Ascending aorta (tissue), 2 donors: Measurements from ENCODE around the gene ABCA10. TPM values are rescaled to one million over a fixed set of nuclear protein-coding genes. Genes with fewer than 3 reads are reported as not detected.

Source experiments
- DNase-seq, 2 donors: peaks; one replicate each; pipeline ENCODE4 v3.0.0-alpha.2; 2019; ENCODE audit warnings: low spot score in 2 of 2
- H3K27ac ChIP-seq, 2 donors: fragments of 200-600 bp; sonication (generic); one replicate each; pipeline ENCODE4 v1.5.1; 2016 to 2017; ENCODE audit warnings: mild to moderate bottlenecking in 1 of 2
- H3K27me3 ChIP-seq: fragments of 200-600 bp; sonication (generic); one replicate; pipeline ENCODE4 v1.5.1; 2017
- H3K36me3 ChIP-seq, 2 donors: fragments of 200-600 bp; sonication (generic); one replicate each; pipeline ENCODE4 v1.5.1; 2016
- H3K4me1 ChIP-seq, 2 donors: fragments of 200-600 bp; sonication (generic); one replicate each; pipeline ENCODE4 v1.5.1; 2016 to 2017; ENCODE audit warnings: mild to moderate bottlenecking in 1 of 2
- H3K4me3 ChIP-seq, 2 donors: fragments of 200-600 bp; sonication (generic); one replicate each; pipeline ENCODE4 v1.5.1; 2016 to 2017; ENCODE audit warnings: mild to moderate bottlenecking in 1 of 2
- H3K9me3 ChIP-seq, 2 donors: fragments of 200-600 bp; sonication (generic); one replicate each; pipeline ENCODE4 v1.5.1; 2016
- CTCF ChIP-seq, 3 experiments: fragments of 200-600 bp in 2 of 3; fragments of 450-650 bp in 1 of 3; sonication (generic) in 2 of 3; IDR thresholded peaks; one replicate each; pipeline ENCODE4 v1.5.1; 2016 to 2019; ENCODE audit warnings: antibody characterized with exemption in 3 of 3, mild to moderate bottlenecking in 1 of 3, moderate library complexity in 1 of 3
- intact Hi-C: fragments of 100-400 bp; cut with DNase I; formaldehyde crosslinking; loops from one replicate; pipeline ENCODE4 v1.15.1; 2023
- total RNA-seq: library from RNA; depleted of rRNA; stranded (reverse); fragments of >200 nt; gene quantifications from one replicate; pipeline ENCODE4 v1.1.0, GENCODE V29; 2016

ABCA10 gene
- total RNA-seq, 1 donor from 2014 or later, result 6.8 TPM

DNA sequence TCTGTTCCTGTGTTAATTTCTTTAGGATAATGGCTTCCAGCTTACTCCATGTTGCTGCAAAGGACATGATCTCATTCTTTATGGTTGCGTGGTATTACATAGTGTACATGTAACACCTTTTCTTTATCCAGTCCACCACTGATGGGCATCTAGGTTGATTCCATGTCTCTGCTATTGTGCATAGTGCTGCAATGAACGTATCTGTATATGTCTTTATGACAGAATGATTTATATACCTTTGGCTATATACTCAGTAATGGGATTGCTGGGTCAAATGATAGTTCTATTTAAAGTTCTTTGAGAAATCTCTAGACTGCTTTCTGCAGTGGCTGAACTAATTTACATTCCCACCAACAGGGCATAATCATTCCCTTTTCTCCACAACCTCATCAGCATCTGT, 39.8 kb downstream of the ABCA10 start:
- DNase-seq, result no peak
- no peak for TF ChIP-seq CTCF (IDR thresholded peaks at IDR 0.05)
- intact Hi-C loops, result no loop called here
- H3K4me1 ChIP-seq, result no peaks in the 10 kb centered on the region
- H3K36me3 ChIP-seq, result no peaks in the 10 kb centered on the region
- no peaks in the 10 kb centered on the region for H3K27me3 ChIP-seq
- H3K27ac ChIP-seq, result no peak overlapping the region
- no peak overlapping the region for H3K4me3 ChIP-seq
- H3K9me3 ChIP-seq, result no peaks in the 10 kb centered on the region

GRCh38 chr17:69188064-69188463, 40.6 kb downstream of the ABCA10 start:
- no peak for TF ChIP-seq CTCF (IDR thresholded peaks at IDR 0.05)
- no peak for DNase-seq
- Histone ChIP-seq H3K4me3 (no peak overlapping the region), H3K9me3 (no peaks in the 10 kb centered on the region), H3K27ac (no peak overlapping the region), H3K36me3 (no peaks in the 10 kb centered on the region), H3K4me1 (no peaks in the 10 kb centered on the region), H3K27me3 (no peaks in the 10 kb centered on the region)
- intact Hi-C loops, result no loop called here

DNA sequence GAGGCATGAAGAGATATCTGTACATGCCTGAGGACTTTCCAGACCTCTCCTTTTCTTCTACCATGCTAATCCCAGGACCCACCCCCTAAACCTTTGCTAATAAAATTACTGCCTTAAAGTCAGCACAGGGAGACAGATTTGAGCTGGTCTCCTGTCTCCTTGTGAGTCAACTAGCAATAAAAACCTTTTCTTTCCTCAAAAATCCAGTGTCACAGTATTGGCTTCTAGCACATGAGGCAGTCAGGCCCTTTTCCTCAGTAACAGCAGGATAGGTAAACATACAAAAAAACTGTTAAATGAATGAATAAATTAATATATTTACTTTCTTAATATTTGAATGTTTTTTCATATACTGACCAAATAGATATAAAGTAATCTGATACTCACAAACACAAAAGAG, 41.3 kb downstream of the ABCA10 start:
- Histone ChIP-seq H3K4me1 (no peaks in the 10 kb centered on the region), H3K27me3 (no peaks in the 10 kb centered on the region), H3K4me3 (no peak overlapping the region), H3K36me3 (no peaks in the 10 kb centered on the region), H3K9me3 (no peaks in the 10 kb centered on the region), H3K27ac (no peak overlapping the region)
- no peak for TF ChIP-seq CTCF (IDR thresholded peaks at IDR 0.05)
- intact Hi-C loops, result no loop called here
- DNase-seq, result no peak

DNA sequence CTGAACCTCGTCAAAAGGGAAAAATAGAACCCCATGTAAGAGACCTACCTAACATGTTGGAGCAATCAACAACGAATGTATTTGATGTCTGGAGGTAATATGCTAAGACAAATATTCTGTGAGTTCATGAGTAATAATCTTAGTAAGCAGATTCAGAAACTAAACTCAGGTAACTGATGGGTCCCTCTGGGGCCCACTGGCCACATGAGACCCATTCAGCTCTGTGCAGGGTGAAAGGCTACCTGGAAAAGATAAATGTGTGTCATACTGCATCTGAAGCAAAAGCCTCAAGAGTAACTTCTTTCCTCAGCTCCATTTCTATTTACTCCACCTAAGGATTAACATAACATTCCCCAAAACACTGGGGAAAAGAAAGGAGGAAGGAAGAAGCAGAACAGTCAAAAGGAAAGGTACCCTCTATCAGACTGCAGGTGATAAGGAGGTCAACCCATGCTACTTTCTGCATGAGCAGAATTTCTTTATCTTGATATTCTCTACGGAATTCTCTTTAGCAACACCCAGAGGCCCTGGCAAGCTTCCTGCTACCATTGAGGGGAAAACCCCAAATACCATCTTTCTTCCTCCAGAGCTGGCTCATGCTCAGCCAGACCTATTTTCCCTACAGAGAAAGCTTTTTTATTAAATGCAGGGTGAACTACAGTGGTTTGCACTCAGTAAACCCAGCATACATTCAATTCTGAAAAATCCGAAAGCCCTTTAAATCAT, 49.2 kb downstream of the ABCA10 start:
- TF ChIP-seq CTCF (IDR thresholded peaks at IDR 0.05), result no peak
- H3K4me3 ChIP-seq, result no peak overlapping the region
- H3K27me3 ChIP-seq, result no peaks in the 10 kb centered on the region
- DNase-seq, result no peak
- intact Hi-C loops, result no loop called here
- no peaks in the 10 kb centered on the region for H3K9me3 ChIP-seq
- no peaks in the 10 kb centered on the region for H3K4me1 ChIP-seq
- H3K36me3 ChIP-seq, result no peaks in the 10 kb centered on the region
- H3K27ac ChIP-seq, result no peak overlapping the region

DNA sequence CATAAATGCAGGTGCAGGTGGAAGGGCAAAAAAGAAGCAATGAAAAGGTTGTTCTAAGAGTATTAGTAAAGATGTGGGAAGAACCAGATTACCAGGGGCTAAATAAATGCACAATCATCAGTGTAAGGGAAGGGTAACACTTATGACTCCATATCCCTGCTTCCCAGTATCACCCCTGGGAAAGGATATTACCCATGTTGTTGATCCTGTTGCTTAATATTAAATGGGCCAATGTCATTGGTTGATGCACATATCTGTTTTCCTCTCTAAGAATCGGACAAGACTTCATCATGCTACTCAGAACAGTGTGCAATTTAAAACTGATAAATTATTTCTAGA, 52.2 kb downstream of the ABCA10 start:
- H3K27ac ChIP-seq, result no peak overlapping the region
- no peaks in the 10 kb centered on the region for H3K4me1 ChIP-seq
- intact Hi-C loops, result no loop called here
- no peak overlapping the region for H3K4me3 ChIP-seq
- H3K27me3 ChIP-seq, result no peaks in the 10 kb centered on the region
- no peaks in the 10 kb centered on the region for H3K36me3 ChIP-seq
- DNase-seq, result no peak
- TF ChIP-seq CTCF (IDR thresholded peaks at IDR 0.05), result no peak
- no peaks in the 10 kb centered on the region for H3K9me3 ChIP-seq
